ENCODE results near the gene TNS3. TPM values are rescaled to one million over a fixed set of nuclear protein-coding genes. Genes with fewer than 3 reads are reported as not detected.

TNS3 gene
- total RNA-seq, 2 experiments from 2014 or later = 0.12 to 0.52 TPM

DNA sequence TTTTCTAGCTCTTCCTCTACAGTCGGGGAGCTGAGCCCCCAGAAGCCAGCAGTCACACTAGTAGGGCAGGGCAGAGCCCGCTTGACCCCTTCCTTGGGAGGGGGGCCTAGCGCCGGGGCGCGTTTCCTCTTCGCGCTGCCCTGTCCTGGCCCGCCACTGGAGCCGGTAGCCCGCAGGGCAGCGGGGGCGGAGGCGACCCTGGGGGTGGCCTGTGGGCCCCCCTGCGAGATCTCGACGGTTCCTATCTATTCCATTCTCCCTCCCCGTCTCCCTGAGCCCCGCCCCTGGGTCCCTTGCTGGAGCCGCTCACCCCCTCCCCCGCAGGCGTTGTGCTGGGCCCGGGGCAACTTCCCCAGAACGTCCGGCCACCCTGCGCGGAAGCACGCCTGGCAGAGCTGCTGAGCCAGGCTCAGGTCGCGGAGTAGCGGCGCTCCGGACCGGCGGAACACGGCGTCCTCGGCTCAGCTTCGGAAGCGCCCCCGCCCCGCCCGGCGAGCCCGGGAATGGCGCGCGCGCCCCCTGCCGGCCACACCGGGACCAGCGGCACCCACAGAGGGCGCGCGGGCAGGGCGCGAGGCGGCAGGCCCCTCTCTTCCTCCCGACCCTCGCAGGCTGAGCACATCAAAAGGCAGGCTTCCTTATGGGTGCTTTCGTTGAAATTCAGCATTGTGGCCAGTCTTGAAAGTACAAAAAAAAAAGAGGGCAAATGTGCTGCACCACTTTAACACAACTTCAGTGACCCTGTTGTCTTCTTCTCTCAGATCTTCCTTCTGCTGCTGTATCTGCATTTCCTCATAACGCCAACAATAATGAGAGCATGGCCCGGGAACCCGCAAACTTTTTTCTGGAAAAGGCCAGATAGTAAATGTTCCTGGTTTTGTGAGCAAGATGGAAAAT, 327.6 kb downstream of the TNS3 start:
- DNase-seq = peak; percentile 68
- H3K9me3 Mint-ChIP-seq = peaks cover 2% of the 10 kb centered on the region
- H3K27me3 Mint-ChIP-seq = peaks cover 31% of the 10 kb centered on the region
- H3K4me1 Mint-ChIP-seq = peaks cover 9% of the 10 kb centered on the region
- H3K27ac Mint-ChIP-seq = no peak overlapping the region
- no peaks in the 10 kb centered on the region for H3K36me3 Mint-ChIP-seq
- H3K4me3 Mint-ChIP-seq = peak overlapping the region; percentile 63

DNA sequence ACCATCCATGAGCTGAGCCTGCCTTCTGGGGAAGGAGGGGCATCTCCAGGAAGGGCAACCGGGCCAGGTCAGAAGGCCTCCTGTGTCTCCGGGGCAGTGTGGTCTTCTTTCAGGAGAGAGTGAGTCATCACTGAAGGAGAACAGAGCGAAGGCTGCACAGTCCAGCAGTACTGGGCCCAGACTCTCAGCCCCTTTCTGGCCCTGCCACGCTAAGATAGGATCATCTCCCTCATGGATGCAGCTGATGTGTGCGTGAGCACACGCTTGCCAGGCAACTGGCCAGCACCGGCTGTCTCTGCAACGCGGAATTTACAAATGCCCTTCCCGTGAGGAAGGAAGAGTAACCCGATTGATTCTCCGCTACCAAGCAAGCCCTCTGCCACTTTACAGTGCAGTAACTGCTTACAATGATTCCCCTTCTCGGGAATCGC, 328.2 kb downstream of the TNS3 start:
- Mint-ChIP-seq H3K4me1 (peaks cover 9% of the 10 kb centered on the region), H3K27me3 (peaks cover 31% of the 10 kb centered on the region), H3K36me3 (no peaks in the 10 kb centered on the region), H3K4me3 (peak overlapping the region; percentile 3), H3K27ac (no peak overlapping the region), H3K9me3 (peaks cover 2% of the 10 kb centered on the region)
- no peak for DNase-seq

DNA sequence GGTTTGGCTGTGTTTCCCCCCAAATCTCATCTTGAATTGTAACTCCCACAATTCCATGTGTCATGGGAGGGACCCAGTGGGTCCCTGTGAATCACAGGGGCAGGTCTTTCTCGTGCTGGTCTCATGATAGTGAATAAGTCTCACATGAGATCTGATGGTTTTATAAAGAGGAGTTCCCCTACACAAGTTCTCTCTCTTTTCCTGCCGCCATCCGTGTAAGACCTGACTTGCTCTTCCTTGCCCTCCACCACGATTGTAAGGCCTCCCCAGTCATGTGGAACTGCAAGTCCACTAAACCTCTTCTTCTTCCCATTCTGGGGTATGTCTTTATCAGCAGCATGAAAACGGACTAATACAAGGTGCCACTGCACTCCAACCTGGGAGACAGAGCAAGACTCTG, 329.2 kb downstream of the TNS3 start:
- no peak for DNase-seq
- no peak overlapping the region for H3K4me3 Mint-ChIP-seq
- no peaks in the 10 kb centered on the region for H3K36me3 Mint-ChIP-seq
- H3K27ac Mint-ChIP-seq = no peak overlapping the region
- H3K9me3 Mint-ChIP-seq = peaks cover 2% of the 10 kb centered on the region
- peaks cover 9% of the 10 kb centered on the region for H3K4me1 Mint-ChIP-seq
- peaks cover 31% of the 10 kb centered on the region for H3K27me3 Mint-ChIP-seq

DNA sequence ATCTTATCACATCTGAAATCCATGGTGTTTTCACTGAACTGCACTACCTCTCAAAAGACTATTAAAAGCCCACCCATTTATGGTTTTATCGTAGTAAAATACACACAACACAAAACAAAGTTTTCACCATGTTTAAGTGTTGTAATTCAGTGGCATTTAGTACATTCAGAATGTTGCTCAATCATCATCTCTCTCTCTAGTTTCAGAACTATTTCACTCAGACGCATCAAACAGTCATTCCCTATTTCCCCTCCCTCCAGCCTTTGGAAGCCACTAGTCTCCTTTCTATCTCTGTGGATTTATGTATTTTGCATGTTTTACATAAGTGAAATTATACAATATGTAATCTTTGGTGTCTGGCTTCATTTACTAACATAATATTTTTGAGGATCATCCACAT, 332.6 kb downstream of the TNS3 start:
- Mint-ChIP-seq H3K27ac (no peak overlapping the region), H3K9me3 (peaks cover 2% of the 10 kb centered on the region), H3K27me3 (peaks cover 10% of the 10 kb centered on the region), H3K36me3 (no peaks in the 10 kb centered on the region), H3K4me3 (no peak overlapping the region), H3K4me1 (peaks cover 7% of the 10 kb centered on the region)
- DNase-seq = no peak

DNA sequence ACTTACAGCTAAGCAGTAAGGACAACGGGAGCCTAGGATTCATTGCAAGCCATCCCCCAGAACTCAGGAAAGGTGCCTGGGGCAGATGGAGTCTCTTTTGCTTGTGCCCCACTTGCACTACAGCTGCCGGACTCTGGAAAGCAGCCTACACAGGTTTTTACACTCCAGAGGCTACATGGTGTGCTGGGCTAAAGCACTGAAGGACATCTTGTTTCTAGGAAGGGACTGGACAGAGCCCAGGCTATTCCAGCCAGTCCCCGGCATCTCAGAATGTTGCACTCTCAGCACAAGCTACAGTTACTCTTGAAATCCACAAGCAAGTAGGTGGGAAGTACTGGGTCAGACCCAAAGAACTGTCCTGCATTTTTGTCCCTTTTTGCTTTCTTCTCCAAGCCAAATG, 333.1 kb downstream of the TNS3 start:
- H3K27ac Mint-ChIP-seq = no peak overlapping the region
- no peaks in the 10 kb centered on the region for H3K36me3 Mint-ChIP-seq
- no peak overlapping the region for H3K4me3 Mint-ChIP-seq
- H3K4me1 Mint-ChIP-seq = peaks cover 6% of the 10 kb centered on the region
- H3K27me3 Mint-ChIP-seq = peaks cover 10% of the 10 kb centered on the region
- DNase-seq = no peak
- H3K9me3 Mint-ChIP-seq = peaks cover 2% of the 10 kb centered on the region

DNA sequence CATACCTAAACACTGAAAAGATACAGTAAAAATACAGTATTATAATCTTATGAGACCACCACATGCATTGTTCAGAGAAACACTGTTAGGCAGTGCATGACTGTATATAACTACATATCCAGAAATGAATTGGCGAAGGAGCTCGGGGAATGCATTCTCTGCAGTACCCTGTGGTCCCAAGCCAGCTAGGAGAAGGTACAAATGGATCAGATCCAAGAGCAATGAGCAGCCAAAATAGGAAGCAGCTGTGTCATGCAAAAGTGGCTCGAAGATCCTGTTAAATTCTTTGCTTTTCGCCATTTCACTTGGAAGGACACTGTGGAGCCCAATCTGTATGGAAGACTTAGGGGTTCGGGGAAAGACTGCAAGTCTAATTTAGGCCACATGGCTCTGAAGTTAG, 334.8 kb downstream of the TNS3 start:
- Mint-ChIP-seq H3K27ac (no peak overlapping the region), H3K4me3 (no peak overlapping the region), H3K36me3 (no peaks in the 10 kb centered on the region), H3K27me3 (peaks cover 4% of the 10 kb centered on the region), H3K4me1 (no peaks in the 10 kb centered on the region), H3K9me3 (no peaks in the 10 kb centered on the region)
- no peak for DNase-seq

DNA sequence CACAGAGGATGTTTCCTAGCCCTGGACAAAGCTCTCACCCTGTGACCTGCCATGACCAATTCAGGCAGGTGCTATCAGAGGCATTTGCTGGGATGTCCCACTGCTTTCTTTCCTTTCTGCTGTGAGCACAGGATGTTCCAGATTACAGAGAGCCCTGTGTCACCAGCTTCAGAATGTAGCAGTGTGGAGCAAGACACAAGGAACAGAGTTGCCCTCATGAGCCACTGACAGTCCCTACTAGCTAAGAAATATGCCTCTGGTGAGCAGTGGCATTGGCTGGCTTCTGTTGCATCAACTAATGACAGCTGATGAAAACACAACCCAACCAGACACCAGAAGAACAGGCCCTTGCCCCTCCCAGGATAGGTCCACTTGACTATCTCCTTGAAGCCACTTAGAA, 337.2 kb downstream of the TNS3 start:
- Mint-ChIP-seq H3K4me1 (no peaks in the 10 kb centered on the region), H3K4me3 (no peak overlapping the region), H3K27me3 (no peaks in the 10 kb centered on the region), H3K9me3 (no peaks in the 10 kb centered on the region), H3K27ac (no peak overlapping the region), H3K36me3 (no peaks in the 10 kb centered on the region)
- no peak for DNase-seq

DNA sequence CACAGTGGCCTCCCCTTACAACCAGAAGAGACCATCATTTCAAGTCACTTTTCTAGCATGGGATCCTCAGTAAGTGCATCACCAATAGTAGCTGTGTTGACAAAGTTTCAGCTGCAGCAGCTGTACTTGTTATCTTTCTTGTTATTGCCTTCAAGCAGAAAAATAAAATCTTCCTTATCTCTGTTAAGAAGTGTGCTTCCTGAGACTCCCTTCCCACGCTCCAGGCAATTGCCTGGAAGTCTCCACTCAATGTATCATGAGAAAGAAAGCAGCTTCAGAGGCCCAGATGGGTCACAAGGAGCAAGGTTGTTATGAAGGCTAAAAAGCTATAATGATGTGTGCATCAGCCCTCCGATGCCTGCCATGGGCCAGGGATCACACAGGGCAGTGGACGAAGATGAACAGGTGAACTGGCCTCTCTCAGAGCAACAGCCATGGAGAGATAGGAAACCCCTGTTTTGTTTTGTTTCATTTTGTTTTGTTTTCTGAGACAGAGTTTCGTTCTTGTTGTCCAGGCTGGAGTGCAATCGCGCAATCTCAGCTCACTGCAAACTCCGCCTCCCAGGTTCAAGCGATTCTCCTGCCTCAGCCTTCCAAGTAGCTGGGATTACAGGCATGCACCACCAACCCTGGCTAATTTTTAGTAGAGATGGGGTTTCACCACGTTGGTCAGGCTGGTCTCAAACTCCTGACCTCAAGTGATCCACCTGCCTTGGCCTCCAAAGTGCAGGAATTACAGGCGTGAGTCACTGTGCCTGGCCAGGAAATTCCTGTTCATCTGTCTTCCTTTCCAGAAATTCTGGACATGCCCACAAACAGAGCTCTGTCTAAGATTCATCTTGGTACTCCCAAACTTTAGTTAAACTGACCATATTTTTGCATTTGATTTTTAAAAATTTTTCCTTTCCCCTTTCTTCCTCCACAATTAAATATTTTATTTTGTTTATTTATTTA, 340.5 kb downstream of the TNS3 start:
- H3K4me1 Mint-ChIP-seq = no peaks in the 10 kb centered on the region
- H3K27ac Mint-ChIP-seq = no peak overlapping the region
- H3K4me3 Mint-ChIP-seq = no peak overlapping the region
- no peaks in the 10 kb centered on the region for H3K36me3 Mint-ChIP-seq
- no peak for DNase-seq
- peaks cover 4% of the 10 kb centered on the region for H3K27me3 Mint-ChIP-seq
- H3K9me3 Mint-ChIP-seq = no peaks in the 10 kb centered on the region

DNA sequence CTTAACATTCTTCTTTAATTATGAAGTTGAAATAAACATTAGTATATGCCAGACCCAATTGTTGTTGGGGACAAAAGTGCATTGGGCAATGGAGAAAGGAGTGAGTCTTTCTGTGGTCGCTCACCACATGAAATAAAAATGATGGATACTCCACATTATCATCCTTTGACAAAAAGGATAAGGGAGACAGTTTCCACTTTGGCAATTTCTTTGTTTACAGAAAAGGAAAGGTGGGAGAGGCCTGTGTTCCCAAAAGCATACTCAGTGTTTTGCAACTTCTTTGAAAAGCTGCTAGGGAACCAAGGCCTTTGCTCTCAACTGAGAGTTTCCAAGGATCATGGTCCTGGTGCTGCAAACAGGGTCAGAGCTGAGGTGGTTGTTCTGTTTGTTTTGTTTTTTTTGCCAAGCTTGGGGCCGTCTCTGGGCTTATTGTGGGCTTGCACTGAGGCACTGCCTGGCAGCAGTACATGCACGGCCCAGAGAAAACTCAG, 341.9 kb downstream of the TNS3 start:
- Mint-ChIP-seq H3K27ac (no peak overlapping the region), H3K27me3 (peaks cover 4% of the 10 kb centered on the region), H3K9me3 (no peaks in the 10 kb centered on the region), H3K4me3 (no peak overlapping the region), H3K4me1 (no peaks in the 10 kb centered on the region), H3K36me3 (no peaks in the 10 kb centered on the region)
- no peak for DNase-seq

DNA sequence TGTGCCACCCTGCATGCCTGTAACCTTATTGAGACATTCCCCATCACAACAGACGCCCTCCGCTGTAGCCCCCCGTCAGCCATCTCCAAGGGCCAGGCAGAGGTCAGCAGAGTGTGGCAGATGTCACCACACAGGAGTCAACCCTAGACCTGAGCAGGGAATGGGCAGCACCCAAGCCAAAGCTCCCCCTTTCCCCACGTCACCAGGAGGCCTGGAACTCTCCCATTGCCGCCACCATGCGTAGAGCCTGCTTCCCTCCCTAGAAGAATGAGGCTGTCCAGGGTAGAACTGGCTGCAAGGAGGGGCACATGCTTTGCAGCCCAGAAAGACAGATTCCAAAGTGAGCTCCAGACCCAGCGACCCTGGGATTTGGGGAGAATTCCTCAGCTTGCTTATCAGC, 342.9 kb downstream of the TNS3 start:
- no peaks in the 10 kb centered on the region for H3K36me3 Mint-ChIP-seq
- H3K9me3 Mint-ChIP-seq = no peaks in the 10 kb centered on the region
- peaks cover 4% of the 10 kb centered on the region for H3K27me3 Mint-ChIP-seq
- no peaks in the 10 kb centered on the region for H3K4me1 Mint-ChIP-seq
- H3K4me3 Mint-ChIP-seq = no peak overlapping the region
- no peak for DNase-seq
- H3K27ac Mint-ChIP-seq = no peak overlapping the region

DNA sequence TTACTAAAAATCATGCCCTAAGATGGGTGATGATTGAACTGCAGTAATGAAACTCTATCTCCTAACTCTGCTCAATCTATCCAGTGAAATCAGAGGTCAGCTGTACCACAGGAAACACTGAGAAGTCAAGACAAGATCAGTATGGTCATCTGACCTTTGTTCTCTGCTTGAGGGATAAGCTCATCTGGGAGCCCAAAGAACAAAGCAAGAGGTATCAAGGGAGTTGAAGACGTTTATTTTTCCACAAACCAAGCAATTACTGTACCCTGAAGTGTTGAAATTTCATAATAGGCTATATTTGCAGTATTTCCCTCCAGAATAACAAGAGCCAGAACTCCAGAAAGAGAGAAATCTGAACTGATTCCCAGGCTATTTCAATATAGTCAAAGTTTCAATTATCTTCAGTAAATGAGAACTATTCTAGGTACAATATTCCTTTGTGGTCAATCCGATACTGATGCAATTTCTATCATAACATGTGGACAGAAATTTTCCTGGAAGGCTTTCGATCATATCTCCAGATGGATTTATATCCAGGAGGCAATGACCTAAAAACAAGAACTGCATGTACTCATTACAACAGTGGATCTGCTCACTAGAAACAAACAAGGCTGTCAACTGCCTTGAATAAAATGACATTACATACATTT, 345.3 kb downstream of the TNS3 start:
- no peak for DNase-seq
- no peaks in the 10 kb centered on the region for H3K36me3 Mint-ChIP-seq
- H3K4me3 Mint-ChIP-seq = no peak overlapping the region
- H3K9me3 Mint-ChIP-seq = no peaks in the 10 kb centered on the region
- H3K27me3 Mint-ChIP-seq = peaks cover 4% of the 10 kb centered on the region
- no peaks in the 10 kb centered on the region for H3K4me1 Mint-ChIP-seq
- no peak overlapping the region for H3K27ac Mint-ChIP-seq

DNA sequence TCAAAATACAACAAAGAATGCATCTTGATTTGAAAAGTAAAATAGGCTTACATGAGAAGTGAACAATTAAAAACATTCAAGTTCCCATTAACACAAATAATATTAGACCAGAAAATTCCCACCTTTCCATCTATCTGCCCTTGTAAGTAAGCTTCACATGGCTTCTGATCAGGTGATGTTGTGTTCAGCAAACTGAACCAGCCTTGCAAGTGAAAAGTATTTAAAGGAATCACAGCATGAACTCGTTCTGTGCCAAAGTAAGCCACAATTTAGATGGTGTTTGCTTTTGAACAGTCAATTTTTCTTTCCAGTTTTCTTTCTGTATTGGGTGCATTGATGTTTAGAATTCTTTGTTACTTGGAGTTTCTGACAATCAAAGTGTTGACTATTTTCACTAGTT, 347.9 kb downstream of the TNS3 start:
- DNase-seq = no peak
- no peak overlapping the region for H3K27ac Mint-ChIP-seq
- no peak overlapping the region for H3K4me3 Mint-ChIP-seq
- H3K9me3 Mint-ChIP-seq = no peaks in the 10 kb centered on the region
- H3K4me1 Mint-ChIP-seq = no peaks in the 10 kb centered on the region
- no peaks in the 10 kb centered on the region for H3K36me3 Mint-ChIP-seq
- H3K27me3 Mint-ChIP-seq = peaks cover 6% of the 10 kb centered on the region

DNA sequence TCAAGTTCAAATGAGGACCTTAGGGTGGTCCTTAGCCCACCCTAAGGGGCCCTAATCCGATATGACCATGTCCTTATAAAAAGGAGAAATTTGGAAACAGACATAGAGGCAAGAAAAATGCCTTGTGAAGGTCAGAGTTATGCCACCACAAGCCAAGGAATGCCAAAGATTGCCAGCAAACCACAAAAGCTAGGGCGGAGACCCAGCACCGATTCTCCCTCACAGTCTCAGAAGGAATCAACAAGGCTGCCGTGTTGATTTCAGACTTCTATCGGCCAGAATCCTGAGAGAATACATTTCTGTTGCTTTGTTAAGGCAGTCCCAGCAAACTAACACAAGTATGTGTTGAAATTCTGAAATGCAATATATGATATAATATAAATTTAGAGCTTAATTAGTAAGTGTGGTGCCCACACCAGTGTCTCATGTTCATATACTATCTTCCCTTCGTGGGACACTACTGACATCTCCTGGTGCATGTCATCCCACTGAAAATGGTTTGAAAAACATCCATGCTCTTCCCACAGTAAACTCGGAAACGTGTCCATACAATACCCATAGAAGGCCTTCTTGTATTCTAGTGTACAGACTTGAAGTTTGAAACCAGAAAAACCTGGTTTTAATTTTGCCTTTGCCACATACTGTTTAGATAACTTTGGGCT, 349.0 kb downstream of the TNS3 start:
- no peak for DNase-seq
- Mint-ChIP-seq H3K36me3 (no peaks in the 10 kb centered on the region), H3K27ac (no peak overlapping the region), H3K9me3 (no peaks in the 10 kb centered on the region), H3K4me3 (no peak overlapping the region), H3K27me3 (peaks cover 3% of the 10 kb centered on the region), H3K4me1 (no peaks in the 10 kb centered on the region)

DNA sequence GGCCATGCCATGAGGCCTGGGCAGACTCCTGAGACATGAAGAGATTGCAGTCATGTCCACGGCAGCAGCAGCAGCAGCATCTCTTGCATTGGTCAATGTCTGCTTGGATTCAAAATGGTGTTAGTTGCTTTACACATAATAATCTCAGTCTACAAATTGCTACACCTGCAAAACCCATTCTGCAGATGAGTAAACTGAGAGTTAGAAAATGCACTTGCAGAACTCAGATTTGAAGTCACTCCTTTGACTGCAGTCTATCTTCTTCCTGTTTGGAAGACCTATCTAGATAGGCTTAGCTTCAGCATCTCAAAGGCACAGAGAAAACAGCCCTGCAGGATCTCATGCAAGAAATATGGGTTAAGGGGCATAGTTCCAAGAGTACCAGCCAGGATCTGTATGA, 350.3 kb downstream of the TNS3 start:
- no peaks in the 10 kb centered on the region for H3K36me3 Mint-ChIP-seq
- H3K9me3 Mint-ChIP-seq = no peaks in the 10 kb centered on the region
- H3K4me3 Mint-ChIP-seq = no peak overlapping the region
- H3K27me3 Mint-ChIP-seq = peaks cover 10% of the 10 kb centered on the region
- no peaks in the 10 kb centered on the region for H3K4me1 Mint-ChIP-seq
- no peak overlapping the region for H3K27ac Mint-ChIP-seq
- DNase-seq = no peak
